Measurements from ENCODE around the gene PPP3CA.

GRCh38 chr4:101271516-101271915 lies 75.8 kb downstream of the PPP3CA start:
- TF ChIP-seq EZH2 (IDR thresholded peaks at IDR 0.05) (no peak), SIN3A (IDR thresholded peaks at IDR 0.05; ENCODE audit: low read depth) (no peak), EGR1 (IDR thresholded peaks at IDR 0.05; ENCODE audit: low read depth) (no peak), YY1 (IDR thresholded peaks at IDR 0.05; ENCODE audit: extremely low read depth, insufficient replicate concordance, low read depth, low read length) (no peak), TCF7L2 (IDR thresholded peaks at IDR 0.05; ENCODE audit: borderline replicate concordance, extremely low read depth, insufficient read depth, insufficient read length) (no peak)
- TF ChIP-seq, protein P1, sequence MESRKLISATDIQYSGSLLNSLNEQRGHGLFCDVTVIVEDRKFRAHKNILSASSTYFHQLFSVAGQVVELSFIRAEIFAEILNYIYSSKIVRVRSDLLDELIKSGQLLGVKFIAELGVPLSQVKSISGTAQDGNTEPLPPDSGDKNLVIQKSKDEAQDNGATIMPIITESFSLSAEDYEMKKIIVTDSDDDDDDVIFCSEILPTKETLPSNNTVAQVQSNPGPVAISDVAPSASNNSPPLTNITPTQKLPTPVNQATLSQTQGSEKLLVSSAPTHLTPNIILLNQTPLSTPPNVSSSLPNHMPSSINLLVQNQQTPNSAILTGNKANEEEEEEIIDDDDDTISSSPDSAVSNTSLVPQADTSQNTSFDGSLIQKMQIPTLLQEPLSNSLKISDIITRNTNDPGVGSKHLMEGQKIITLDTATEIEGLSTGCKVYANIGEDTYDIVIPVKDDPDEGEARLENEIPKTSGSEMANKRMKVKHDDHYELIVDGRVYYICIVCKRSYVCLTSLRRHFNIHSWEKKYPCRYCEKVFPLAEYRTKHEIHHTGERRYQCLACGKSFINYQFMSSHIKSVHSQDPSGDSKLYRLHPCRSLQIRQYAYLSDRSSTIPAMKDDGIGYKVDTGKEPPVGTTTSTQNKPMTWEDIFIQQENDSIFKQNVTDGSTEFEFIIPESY (IDR thresholded peaks at IDR 0.05; ENCODE audit: extremely low read depth, insufficient replicate concordance, low read length) = no peak
- TF ChIP-seq, protein P2, sequence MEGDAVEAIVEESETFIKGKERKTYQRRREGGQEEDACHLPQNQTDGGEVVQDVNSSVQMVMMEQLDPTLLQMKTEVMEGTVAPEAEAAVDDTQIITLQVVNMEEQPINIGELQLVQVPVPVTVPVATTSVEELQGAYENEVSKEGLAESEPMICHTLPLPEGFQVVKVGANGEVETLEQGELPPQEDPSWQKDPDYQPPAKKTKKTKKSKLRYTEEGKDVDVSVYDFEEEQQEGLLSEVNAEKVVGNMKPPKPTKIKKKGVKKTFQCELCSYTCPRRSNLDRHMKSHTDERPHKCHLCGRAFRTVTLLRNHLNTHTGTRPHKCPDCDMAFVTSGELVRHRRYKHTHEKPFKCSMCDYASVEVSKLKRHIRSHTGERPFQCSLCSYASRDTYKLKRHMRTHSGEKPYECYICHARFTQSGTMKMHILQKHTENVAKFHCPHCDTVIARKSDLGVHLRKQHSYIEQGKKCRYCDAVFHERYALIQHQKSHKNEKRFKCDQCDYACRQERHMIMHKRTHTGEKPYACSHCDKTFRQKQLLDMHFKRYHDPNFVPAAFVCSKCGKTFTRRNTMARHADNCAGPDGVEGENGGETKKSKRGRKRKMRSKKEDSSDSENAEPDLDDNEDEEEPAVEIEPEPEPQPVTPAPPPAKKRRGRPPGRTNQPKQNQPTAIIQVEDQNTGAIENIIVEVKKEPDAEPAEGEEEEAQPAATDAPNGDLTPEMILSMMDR (IDR thresholded peaks at IDR 0.05 in 2 of 3, conservative IDR thresholded peaks at IDR 0.05 in 1 of 3; ENCODE audit: borderline replicate concordance in 1 of 3, insufficient read depth in 1 of 3, low read depth in 2 of 3, low read length in 2 of 3) = no peak

All from HCT116 (cell line).